GM12873 (cell line): ENCODE measurements around the gene CHST15.

Source experiments
- CTCF ChIP-seq: IDR thresholded peaks from 2 replicates; pipeline ENCODE4 v1.5.1; 2012; ENCODE audit warnings: low read depth, mild to moderate bottlenecking, moderate library complexity, low read length, control low read depth; ENCODE audit not compliant: insufficient read depth; ENCODE audit errors: missing control alignments

CHST15 gene

GRCh38 chr10:124083740-124084397, 9.5 kb downstream of the CHST15 start:
- no peak for TF ChIP-seq CTCF

- TF ChIP-seq CTCF = no peak
These were observed 10.2 kb downstream of the CHST15 start for GRCh38 chr10:124083047-124083739.

GRCh38 chr10:124082555-124082954, 10.8 kb downstream of the CHST15 start:
- no peak for TF ChIP-seq CTCF

- no peak for TF ChIP-seq CTCF
These were observed 11.8 kb downstream of the CHST15 start for GRCh38 chr10:124081547-124082140.

GRCh38 chr10:124079864-124080263, 13.5 kb downstream of the CHST15 start:
- TF ChIP-seq CTCF = no peak

- no peak for TF ChIP-seq CTCF
These were observed 14.7 kb downstream of the CHST15 start for GRCh38 chr10:124078714-124079113.

GRCh38 chr10:124078028-124078427, 15.4 kb downstream of the CHST15 start:
- TF ChIP-seq CTCF = no peak
